GM19452 (cell line): Measurements from ENCODE around the gene SGSH.
"Not testable (repeated sequence)": the region's sequence is repeated elsewhere in the genome, so short reads cannot be mapped to it uniquely, and the experiment has no call there.

Experiments
- ATAC-seq: cut with Tn5 transposase; IDR thresholded peaks from one replicate; pipeline ENCODE4 v1.9.1; 2021; ENCODE audit not compliant: unreplicated experiment

SGSH gene

GRCh38 chr17:80212511-80212910 lies 7.6 kb downstream of the SGSH start:
- no peak for ATAC-seq

GRCh38 chr17:80212109-80212508 lies 8.0 kb downstream of the SGSH start:
- ATAC-seq: no peak

- ATAC-seq: no peak
Observed at GRCh38 chr17:80210348-80211108, 9.6 kb downstream of the SGSH start.

GRCh38 chr17:80209765-80210164 lies 10.4 kb downstream of the SGSH start:
- ATAC-seq: no peak

- no peak for ATAC-seq
Observed at GRCh38 chr17:80208050-80208449, 12.1 kb downstream of the SGSH start.

GRCh38 chr17:80205811-80206210 lies 14.3 kb downstream of the SGSH start:
- ATAC-seq: no peak

GRCh38 chr17:80204626-80205468 lies 15.3 kb downstream of the SGSH start:
- no peak for ATAC-seq

- ATAC-seq: no peak
Observed at GRCh38 chr17:80203471-80203963, 16.6 kb downstream of the SGSH start.

- ATAC-seq: no peak
Observed at GRCh38 chr17:80202197-80202596, 17.9 kb downstream of the SGSH start.

- ATAC-seq: no peak
Observed at GRCh38 chr17:80201446-80201845, 18.7 kb downstream of the SGSH start.

- not testable (repeated sequence) for ATAC-seq
Observed at GRCh38 chr17:80199295-80199694, 20.8 kb downstream of the SGSH start.

- ATAC-seq: no peak
Observed at GRCh38 chr17:80198144-80198661, 21.9 kb downstream of the SGSH start.

GRCh38 chr17:80196652-80197051 lies 23.5 kb downstream of the SGSH start:
- ATAC-seq: no peak

GRCh38 chr17:80195671-80196529 lies 24.2 kb downstream of the SGSH start:
- no peak for ATAC-seq

GRCh38 chr17:80195141-80195540 lies 25.0 kb downstream of the SGSH start:
- no peak for ATAC-seq

GRCh38 chr17:80191865-80192661 lies 28.1 kb downstream of the SGSH start:
- no peak for ATAC-seq

- ATAC-seq: no peak
Observed at GRCh38 chr17:80191192-80191591, 28.9 kb downstream of the SGSH start.

- no peak for ATAC-seq
Observed at GRCh38 chr17:80190716-80191115, 29.4 kb downstream of the SGSH start.

- no peak for ATAC-seq
Observed at GRCh38 chr17:80189611-80190010, 30.5 kb downstream of the SGSH start.

GRCh38 chr17:80187515-80187941 lies 32.6 kb downstream of the SGSH start:
- no peak for ATAC-seq
